Skeletal muscle cell (primary cell): ENCODE measurements around the gene COA1.
"Not testable (repeated sequence)": the region's sequence is repeated elsewhere in the genome, so short reads cannot be mapped to it uniquely, and the experiment has no call there.

Experiments used
- DNase-seq: peaks from one replicate; pipeline ENCODE4 v3.0.0-alpha.2; 2010; ENCODE audit warnings: low read depth
- H3K4me3 ChIP-seq: 2 replicates; pipeline ENCODE4 v1.5.1; 2011; ENCODE audit warnings: low read depth, mild to moderate bottlenecking, control low read depth, low read length, moderate library complexity

The COA1 gene

GRCh38 chr7:43698460-43699255 is 30.7 kb downstream of the COA1 start:
- H3K4me3 ChIP-seq = no peak overlapping the region
- no peak for DNase-seq

DNA sequence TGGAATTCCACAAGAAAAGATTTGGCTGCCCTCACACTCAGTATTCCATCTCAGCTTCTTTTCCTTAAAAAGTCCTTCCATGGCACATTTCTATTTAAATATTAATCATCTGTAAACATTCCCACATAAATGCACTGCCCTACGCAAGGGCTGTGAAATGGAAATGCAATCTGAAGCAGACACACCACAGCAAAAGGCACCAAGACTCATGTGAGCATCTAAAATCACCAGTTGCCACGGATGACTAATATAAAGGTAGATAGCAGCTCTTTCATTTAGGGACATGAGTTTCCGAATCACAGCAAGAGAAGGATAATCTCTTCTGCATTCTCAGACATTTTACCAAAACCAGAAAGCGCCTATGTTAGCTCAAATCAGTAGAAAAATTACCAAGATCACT is 31.6 kb downstream of the COA1 start:
- no peak overlapping the region for H3K4me3 ChIP-seq
- DNase-seq = no peak

GRCh38 chr7:43695365-43695764 is 34.0 kb downstream of the COA1 start:
- no peak for DNase-seq
- no peak overlapping the region for H3K4me3 ChIP-seq

- no peak overlapping the region for H3K4me3 ChIP-seq
These were observed 34.9 kb downstream of the COA1 start for GRCh38 chr7:43694399-43694748.

GRCh38 chr7:43693687-43694398 is 35.5 kb downstream of the COA1 start:
- peak; percentile 41 for DNase-seq
- no peak overlapping the region for H3K4me3 ChIP-seq

More at GRCh38 chr7:43694399-43694748, 34.9 kb downstream of the COA1 start:
- DNase-seq = peak; percentile 85

DNA sequence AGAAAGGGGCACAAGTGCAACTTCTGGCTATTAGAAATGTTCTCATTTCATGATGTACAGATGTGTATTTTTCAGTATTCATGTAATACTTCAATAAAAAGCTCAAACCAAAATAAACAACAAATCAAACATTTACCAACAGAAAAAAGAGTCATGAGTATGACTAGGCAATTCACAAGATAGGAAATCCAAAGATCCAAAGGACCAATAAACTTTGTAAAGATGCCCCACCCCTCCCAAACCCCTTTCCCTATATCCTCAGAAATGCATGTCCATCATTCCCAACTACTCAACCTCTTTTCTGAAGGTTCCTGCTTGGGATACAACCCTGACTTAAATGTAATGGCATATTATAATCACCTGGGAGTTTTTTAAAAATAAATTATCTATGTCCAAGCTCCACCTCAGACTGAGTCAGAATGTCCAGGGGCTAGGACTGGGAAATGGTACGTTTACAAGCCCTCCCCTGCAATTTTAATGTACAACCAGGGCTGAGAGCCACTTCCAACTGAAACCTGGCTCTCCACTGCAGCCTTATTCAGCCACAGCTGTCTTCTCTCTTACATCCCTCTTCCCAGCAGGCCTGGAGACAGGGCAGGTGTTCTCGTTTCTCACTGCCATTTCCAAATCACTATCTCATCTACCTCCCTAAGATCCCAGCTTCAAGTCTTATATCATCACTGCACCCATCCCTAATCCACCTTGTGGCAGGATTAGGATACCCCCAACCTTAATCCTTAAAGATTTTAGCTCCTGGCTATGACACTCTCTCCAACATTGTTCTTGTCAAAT is 36.5 kb downstream of the COA1 start:
- H3K4me3 ChIP-seq = no peak overlapping the region
- DNase-seq = no peak

GRCh38 chr7:43691611-43692010 is 37.7 kb downstream of the COA1 start:
- H3K4me3 ChIP-seq = no peak overlapping the region
- no peak for DNase-seq

- no peak overlapping the region for H3K4me3 ChIP-seq
- no peak for DNase-seq
These were observed 40.2 kb downstream of the COA1 start for GRCh38 chr7:43689115-43689514.

- DNase-seq, H3K4me3 ChIP-seq: not testable (repeated sequence)
These were observed 41.5 kb downstream of the COA1 start for GRCh38 chr7:43687866-43688265.

- no peak for DNase-seq
- H3K4me3 ChIP-seq = no peak overlapping the region
These were observed 42.3 kb downstream of the COA1 start for GRCh38 chr7:43686991-43687390.

DNA sequence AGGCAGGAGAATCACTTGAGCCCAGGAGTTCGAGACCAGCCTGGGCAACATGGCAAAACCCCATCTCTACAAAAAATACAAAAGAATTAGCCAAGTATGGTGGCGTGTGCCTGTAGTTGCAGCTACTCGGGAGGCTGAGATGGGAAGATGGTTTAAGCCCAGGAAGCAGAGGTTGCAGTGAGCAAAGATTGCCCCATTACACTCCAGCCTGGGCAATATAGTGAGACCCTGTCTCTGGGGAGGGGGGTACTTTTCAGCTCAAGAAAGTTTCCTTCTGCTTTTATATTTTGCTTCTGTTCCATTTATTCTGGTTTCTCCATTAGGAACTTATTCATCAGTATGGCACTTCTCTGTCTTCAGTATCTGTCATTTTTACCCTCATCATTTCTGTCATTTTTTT is 48.6 kb downstream of the COA1 start:
- H3K4me3 ChIP-seq = no peak overlapping the region
- no peak for DNase-seq

DNA sequence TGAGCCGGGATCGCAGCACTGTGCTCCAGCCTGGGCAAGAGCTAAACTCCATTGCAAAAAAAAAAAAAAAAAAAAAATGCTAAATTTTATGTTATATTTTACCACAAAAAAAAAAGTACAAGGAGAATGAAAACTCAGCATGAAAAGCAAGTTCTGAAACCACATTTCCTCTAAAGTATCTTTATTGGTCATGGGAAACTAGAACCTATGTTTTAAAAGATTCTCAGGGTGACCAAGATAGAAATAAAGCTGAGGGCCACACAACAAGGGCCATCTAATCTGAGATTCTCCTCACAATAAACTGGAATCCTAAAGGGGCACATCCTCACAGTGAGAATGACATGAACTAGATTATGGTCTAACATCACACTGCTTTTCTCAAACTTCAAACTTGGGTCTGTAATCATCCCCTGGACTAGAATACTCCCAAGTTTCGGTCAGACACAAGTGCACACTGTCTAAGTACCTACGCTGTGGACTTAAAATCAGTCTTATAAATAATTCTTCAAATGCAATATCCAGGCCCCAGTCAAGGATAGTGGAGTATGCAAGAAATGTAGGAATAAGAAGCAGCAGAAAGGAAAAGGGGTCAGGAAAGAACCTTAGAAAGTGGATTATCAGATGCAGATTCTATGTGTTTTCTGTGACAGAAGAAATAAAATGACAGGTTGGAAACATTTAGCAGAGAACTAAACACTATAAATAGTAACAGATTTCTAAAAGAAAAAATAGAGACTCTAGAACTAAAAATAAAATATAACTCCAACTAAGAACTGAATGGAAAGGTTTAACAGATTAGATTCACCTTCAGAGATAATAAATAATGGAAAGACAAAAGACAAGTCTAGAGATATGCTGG is 49.9 kb downstream of the COA1 start:
- H3K4me3 ChIP-seq = no peak overlapping the region

GRCh38 chr7:43678315-43678714 is 51.0 kb downstream of the COA1 start:
- no peak for DNase-seq
- H3K4me3 ChIP-seq = no peak overlapping the region

More for the DNA sequence above, 49.9 kb downstream of the COA1 start:
- DNase-seq = no peak

GRCh38 chr7:43677864-43678263 is 51.5 kb downstream of the COA1 start:
- no peak overlapping the region for H3K4me3 ChIP-seq
- no peak for DNase-seq

DNA sequence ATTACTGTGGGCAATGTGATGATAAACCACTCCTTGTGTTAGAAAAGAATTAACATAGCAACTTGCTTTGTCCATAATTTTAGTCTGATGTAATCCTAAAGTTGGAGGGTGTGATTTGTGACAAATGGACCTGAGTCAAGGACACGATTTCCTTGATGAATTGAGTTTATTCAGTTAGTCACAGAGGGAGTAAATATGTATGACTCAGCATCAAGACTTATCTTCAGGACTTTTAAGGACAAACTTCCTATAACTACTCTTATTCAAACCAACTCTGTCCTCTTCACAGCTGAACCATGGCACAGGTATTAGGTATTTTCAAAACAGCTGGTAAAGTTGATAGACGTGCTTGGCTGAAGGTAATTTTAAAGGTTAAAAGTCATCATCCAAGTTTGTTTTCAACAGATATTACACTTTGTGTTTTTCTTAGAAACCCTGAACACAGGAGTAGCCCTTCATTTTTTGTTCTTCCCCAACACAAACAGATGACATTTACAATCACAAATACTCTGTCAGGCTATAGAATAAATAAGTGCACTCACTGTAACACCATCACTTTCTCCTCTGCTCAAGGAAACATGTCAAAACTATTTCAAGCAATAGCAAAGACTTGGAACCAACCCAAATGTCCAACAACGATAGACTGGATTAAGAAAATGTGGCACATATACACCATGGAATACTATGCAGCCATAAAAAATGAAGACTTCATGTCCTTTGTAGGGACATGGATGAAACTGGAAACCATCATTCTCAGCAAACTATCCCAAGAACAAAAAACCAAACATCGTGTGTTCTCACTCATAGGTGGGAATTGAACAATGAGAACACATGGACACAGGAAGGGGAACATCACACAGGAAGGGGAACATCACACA is 54.5 kb downstream of the COA1 start:
- no peak overlapping the region for H3K4me3 ChIP-seq
- DNase-seq = peak; percentile 62

- not testable (repeated sequence) for H3K4me3 ChIP-seq, DNase-seq
These were observed 55.9 kb downstream of the COA1 start for GRCh38 chr7:43673243-43673976.

DNA sequence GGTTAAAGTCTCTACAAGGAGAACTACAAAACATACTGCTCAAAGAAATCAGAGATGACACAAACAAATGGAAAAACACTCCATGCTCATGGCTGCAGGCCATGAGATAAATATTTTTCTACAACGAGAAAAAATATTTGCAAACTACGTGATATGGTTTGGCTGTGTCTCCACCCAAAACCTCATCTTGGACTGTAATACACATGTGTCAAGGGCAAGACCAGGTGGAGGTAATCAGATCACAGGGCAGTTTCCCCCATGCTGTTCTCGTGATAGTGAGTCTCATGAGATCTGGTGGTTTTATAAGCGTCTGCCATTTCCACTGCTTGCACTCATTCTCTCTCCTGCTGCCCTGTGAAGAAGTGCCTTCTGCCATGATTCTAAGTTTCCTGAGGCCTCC is 57.8 kb downstream of the COA1 start:
- DNase-seq = no peak
- no peak overlapping the region for H3K4me3 ChIP-seq
